Ascending aorta (tissue), 2 donors: ENCODE data around the gene PDE7B. TPM values are rescaled to one million over a fixed set of nuclear protein-coding genes. Genes with fewer than 3 reads are reported as not detected.

Source experiments
- DNase-seq, 2 donors: peaks; one replicate each; pipeline ENCODE4 v3.0.0-alpha.2; 2019; ENCODE audit warnings: low spot score in 2 of 2
- H3K27ac ChIP-seq, 2 donors: fragments of 200-600 bp; sonication (generic); one replicate each; pipeline ENCODE4 v1.5.1; 2016 to 2017; ENCODE audit warnings: mild to moderate bottlenecking in 1 of 2
- H3K27me3 ChIP-seq: fragments of 200-600 bp; sonication (generic); one replicate; pipeline ENCODE4 v1.5.1; 2017
- H3K36me3 ChIP-seq, 2 donors: fragments of 200-600 bp; sonication (generic); one replicate each; pipeline ENCODE4 v1.5.1; 2016
- H3K4me1 ChIP-seq, 2 donors: fragments of 200-600 bp; sonication (generic); one replicate each; pipeline ENCODE4 v1.5.1; 2016 to 2017; ENCODE audit warnings: mild to moderate bottlenecking in 1 of 2
- H3K4me3 ChIP-seq, 2 donors: fragments of 200-600 bp; sonication (generic); one replicate each; pipeline ENCODE4 v1.5.1; 2016 to 2017; ENCODE audit warnings: mild to moderate bottlenecking in 1 of 2
- H3K9me3 ChIP-seq, 2 donors: fragments of 200-600 bp; sonication (generic); one replicate each; pipeline ENCODE4 v1.5.1; 2016
- CTCF ChIP-seq, 3 experiments: fragments of 200-600 bp in 2 of 3; fragments of 450-650 bp in 1 of 3; sonication (generic) in 2 of 3; IDR thresholded peaks; one replicate each; pipeline ENCODE4 v1.5.1; 2016 to 2019; ENCODE audit warnings: antibody characterized with exemption in 3 of 3, mild to moderate bottlenecking in 1 of 3, moderate library complexity in 1 of 3
- intact Hi-C: fragments of 100-400 bp; cut with DNase I; formaldehyde crosslinking; loops from one replicate; pipeline ENCODE4 v1.15.1; 2023
- total RNA-seq: library from RNA; depleted of rRNA; stranded (reverse); fragments of >200 nt; gene quantifications from one replicate; pipeline ENCODE4 v1.1.0, GENCODE V29; 2016

PDE7B gene
- total RNA-seq, 1 donor from 2014 or later, result 6.0 TPM

GRCh38 chr6:136077834-136078576 lies 226.5 kb downstream of the PDE7B start:
- intact Hi-C loops, result no loop called here
- H3K27ac ChIP-seq, result no peak overlapping the region
- no peak overlapping the region for H3K4me3 ChIP-seq
- H3K9me3 ChIP-seq, result no peaks in the 10 kb centered on the region
- no peaks in the 10 kb centered on the region for H3K27me3 ChIP-seq
- no peak for DNase-seq
- H3K36me3 ChIP-seq, result no peaks in the 10 kb centered on the region
- no peak for TF ChIP-seq CTCF (IDR thresholded peaks at IDR 0.05)
- H3K4me1 ChIP-seq, result no peaks in the 10 kb centered on the region

- H3K9me3 ChIP-seq, result no peaks in the 10 kb centered on the region
- no peak for DNase-seq
- TF ChIP-seq CTCF (IDR thresholded peaks at IDR 0.05), result no peak
- intact Hi-C loops, result no loop called here
- no peak overlapping the region for H3K27ac ChIP-seq
- no peaks in the 10 kb centered on the region for H3K27me3 ChIP-seq
- H3K4me3 ChIP-seq, result no peak overlapping the region
- no peaks in the 10 kb centered on the region for H3K36me3 ChIP-seq
- no peaks in the 10 kb centered on the region for H3K4me1 ChIP-seq
Observed at GRCh38 chr6:136079701-136080565, 228.4 kb downstream of the PDE7B start.

- Histone ChIP-seq H3K27me3 (no peaks in the 10 kb centered on the region), H3K4me1 (no peaks in the 10 kb centered on the region), H3K9me3 (no peaks in the 10 kb centered on the region), H3K36me3 (no peaks in the 10 kb centered on the region), H3K4me3 (no peak overlapping the region), H3K27ac (no peak overlapping the region)
- no peak for TF ChIP-seq CTCF (IDR thresholded peaks at IDR 0.05)
- intact Hi-C loops, result no loop called here
- DNase-seq, result no peak
Observed at GRCh38 chr6:136083540-136083939, 232.0 kb downstream of the PDE7B start.

GRCh38 chr6:136084403-136084802 lies 232.9 kb downstream of the PDE7B start:
- Histone ChIP-seq H3K27me3 (no peaks in the 10 kb centered on the region), H3K4me1 (no peaks in the 10 kb centered on the region), H3K27ac (no peak overlapping the region), H3K9me3 (no peaks in the 10 kb centered on the region), H3K4me3 (no peak overlapping the region), H3K36me3 (no peaks in the 10 kb centered on the region)
- TF ChIP-seq CTCF (IDR thresholded peaks at IDR 0.05), result no peak
- no peak for DNase-seq
- intact Hi-C loops, result no loop called here

GRCh38 chr6:136085370-136086115 lies 234.0 kb downstream of the PDE7B start:
- H3K4me3 ChIP-seq, result no peak overlapping the region
- H3K27me3 ChIP-seq, result no peaks in the 10 kb centered on the region
- DNase-seq, result no peak
- H3K4me1 ChIP-seq, result no peaks in the 10 kb centered on the region
- H3K27ac ChIP-seq, result no peak overlapping the region
- no peaks in the 10 kb centered on the region for H3K36me3 ChIP-seq
- no peaks in the 10 kb centered on the region for H3K9me3 ChIP-seq
- intact Hi-C loops, result no loop called here
- no peak for TF ChIP-seq CTCF (IDR thresholded peaks at IDR 0.05)
